Activated CD8-positive, alpha-beta memory T cell treated with anti-CD3 and anti-CD28 coated beads for 1 hour (primary cell): ENCODE results near the gene SHE.
"Not testable (repeated sequence)": the region's sequence is repeated elsewhere in the genome, so short reads cannot be mapped to it uniquely, and the experiment has no call there.

ENCODE experiments used
- DNase-seq, 2 donors: peaks; one replicate each; pipeline ENCODE4 v3.0.0-alpha.2; 2020; ENCODE audit warnings: low read depth in 1 of 2; ENCODE audit errors: extremely low read depth in 1 of 2

Gene SHE

DNA sequence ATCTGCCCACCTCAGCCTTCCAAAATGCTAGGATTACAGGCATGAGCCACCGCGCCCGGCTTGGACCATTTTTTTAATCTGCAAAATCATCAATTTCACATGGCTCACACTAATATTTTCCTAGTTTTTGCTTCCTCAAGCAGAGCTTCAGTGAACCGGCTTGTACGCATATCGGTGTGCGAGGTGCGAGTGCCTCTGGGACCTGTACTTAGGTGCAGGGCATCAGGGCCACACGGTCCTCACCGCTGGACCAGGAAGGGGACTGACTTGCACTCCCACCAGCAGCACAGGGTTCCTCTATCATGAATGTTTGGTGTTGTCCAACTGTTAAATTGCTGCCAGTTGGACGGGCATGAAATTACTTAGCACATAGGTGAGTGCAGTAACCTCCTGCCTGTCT is 15.4 kb upstream of the SHE start:
- DNase-seq, result no peak

DNA sequence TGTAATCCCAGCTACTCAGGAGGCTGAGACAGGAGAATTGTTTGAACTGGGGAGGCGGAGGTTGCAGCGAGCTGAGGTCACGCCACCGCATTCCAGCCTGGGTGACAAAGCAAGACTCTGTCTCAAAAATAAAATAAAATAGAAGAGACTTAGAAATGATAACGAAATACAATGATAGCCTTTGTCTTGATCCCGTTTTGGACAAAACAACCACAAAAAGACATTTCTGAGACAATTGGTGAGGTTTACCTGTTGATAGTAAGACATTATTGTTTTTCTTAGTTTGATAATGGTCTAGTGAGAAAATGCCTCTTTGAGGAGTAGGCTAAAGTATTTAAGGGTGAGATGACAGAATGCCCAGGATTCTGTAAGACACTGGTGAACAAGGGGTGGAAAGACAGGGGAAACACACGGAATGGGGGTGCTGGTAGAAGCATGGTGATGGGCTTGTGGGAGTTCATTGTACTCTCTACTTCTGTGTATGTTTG is 11.9 kb upstream of the SHE start:
- DNase-seq, result no peak

DNA sequence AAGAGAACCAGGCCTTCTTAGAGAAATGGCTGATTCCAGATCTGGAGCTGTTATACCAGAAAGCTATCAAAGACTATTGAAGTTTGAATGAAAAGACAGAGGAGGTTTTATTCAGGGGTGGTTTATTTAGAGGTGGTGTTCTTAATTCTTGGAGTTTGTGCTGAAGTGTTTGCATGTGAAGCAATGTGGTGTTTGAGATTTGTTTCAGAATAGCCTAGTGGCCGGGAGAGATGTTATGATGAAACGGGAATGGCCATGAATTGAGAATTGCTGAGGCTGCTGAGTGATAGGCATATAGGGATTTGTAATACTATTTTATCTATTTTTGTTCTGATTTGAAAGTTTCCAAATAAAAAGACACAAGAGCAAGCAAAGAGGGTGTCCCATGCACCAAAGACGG is 10.5 kb upstream of the SHE start:
- DNase-seq, result no peak

DNA sequence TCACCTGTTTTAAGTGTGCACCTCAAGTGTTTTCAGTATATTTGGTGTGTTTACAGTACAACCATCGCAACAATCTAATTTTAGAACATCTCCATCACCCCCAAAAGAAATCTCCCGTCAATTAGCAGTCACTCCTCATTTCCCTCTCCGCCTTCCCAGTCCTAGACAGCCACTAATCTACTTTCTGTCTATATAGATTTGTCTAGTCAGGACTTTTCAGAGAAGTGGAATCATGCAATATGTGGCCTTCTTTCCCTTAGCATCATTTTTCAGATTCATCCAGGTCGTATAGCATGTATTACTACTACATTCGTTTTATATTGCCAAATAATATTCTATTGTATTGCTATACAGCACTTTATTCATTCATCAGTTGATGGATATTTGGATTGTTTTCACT is 1.7 kb upstream of the SHE start:
- no peak for DNase-seq

DNA sequence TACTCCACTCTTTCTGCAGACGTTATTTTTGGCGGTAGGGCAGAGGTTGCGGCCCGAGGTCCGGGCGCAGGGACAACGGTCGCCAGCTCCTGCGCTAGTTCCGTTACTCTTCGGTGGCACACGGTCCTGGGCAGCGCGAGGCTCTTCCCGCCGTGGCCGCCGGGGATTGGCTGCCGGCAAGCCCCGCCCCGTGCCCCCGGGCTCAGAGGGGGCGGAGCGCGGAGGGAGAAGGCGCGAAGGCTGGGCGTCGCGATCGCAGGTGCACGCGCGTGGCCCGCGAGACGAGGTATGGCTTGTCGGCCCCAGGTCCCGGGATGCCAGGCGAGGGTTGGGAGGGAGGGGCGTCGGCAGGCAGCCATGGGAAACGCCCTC is 518 bp upstream of the SHE start:
- no peak for DNase-seq

DNA sequence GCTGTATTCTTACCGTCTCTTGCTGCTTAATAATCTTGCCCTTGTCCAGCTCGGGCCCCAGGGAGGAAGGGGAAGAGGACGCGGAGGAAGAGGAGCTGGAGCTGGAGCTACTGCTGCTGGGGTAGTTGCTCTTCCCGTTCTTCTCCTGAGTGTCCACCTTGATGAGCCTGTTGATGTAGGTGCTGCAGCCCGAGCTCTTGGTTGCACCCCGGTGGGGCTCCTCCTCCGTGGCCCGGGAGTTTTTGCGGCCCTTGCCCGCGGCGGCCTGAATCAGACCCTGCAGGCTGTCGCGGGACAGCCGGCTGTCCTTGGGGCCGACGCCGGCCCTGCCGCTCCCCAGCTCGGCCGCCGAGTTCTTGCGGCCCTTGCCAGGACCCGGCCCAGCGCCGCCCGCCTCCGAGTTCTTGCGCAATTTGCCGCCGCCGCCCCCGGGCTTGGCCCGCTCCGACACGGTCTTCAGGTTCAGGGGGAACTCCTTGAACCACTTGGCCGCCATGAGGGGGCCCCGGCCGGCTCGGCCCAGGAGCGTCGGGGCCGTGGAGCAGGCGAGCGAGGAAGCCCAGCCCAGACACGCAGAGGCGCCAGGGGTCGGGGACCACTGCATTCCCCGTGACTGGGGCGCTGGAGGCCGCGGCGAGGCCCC is 668 bp downstream of the SHE start:
- no peak for DNase-seq

DNA sequence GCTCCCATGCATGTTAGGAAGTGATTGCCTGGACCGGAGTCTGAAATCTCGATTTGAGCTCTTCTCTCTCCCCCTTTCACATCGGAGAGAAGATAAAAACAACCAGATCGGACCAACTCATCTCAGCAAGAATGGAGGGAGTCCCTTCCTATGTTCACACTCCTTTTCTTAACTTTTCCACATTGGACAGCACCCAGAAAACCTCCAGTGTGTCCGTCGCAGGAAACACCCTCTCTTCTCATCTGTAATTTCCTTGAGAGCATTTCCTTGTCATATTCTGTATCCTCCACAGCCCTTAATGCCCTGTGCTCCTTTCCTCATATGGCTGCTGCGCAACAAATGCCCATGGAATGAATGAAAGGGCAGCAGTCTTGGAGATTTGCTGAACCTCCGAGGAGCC is 1.7 kb downstream of the SHE start:
- no peak for DNase-seq

DNA sequence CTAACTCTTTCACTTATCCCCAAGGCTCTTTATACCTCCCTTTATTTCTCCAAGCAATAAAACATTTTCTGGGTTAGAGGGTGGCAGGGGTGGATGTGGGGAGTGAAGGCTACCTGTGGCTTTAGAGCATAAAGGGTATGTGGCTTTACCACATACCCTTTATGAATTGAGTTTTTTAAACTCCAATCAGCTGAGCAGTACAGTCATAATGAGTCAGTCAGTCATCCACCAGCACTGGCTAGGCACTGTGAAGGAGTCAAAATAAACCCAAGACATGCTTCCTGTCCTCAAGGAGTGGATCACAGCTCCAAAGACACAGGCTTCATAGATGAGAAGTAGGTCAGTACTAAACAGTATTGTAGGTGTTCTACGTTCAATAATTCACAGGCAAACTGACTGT is 2.8 kb downstream of the SHE start:
- no peak for DNase-seq

DNA sequence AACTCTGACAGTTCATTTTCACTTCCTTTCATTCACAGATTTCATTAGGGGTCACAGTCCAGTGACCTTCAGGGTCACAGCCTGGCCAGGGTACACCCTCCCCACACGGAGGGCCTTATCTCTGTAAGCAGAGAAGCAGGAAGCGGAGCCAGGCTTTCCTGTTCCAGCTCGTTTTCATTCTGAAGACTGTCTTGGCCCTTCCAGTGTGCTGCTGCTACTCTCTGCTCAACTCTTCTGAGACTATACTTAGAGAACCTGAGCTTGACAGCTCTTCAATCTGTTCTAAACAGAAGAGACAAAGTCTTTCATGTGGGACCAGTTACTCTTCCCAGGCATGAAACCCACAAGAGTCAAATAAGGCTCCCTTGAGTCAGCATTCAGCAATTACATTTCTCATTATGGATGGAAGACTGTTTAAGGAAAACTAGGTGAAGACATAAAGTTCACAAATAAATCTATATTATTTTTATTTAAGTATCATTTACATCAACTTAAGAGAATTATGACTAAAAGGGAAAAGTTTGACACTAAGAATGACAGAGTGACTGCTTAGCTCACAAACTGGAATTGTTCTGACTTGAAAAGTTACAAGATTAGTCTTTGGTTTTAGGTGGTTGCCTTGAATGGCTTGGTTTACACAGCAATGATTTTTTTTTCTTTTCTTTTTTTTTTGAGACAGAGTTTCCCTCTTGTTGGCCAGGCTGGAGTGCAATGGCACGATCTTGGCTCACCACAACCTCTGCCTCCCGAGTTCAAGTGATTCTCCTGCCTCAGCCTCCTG is 5.0 kb downstream of the SHE start:
- DNase-seq, result no peak

DNA sequence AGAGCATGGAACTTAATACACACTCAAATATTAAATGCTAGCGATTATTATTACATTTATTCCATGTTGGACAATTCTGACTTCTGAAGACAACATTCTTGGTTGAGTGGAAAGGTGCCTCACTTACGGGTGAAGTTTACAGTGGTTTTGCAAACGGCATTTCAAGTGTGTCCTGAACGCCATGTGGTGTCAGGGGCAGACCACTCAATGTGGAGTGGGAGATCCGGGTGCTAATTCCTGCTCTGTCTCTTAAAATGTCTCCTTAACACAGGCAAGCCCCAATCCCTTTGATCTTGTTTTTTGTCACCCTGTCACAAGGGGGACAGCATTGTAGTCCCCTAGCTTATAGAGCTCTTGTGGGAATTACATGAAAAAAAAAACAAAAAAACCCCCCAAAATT is 5.8 kb downstream of the SHE start:
- DNase-seq, result no peak

DNA sequence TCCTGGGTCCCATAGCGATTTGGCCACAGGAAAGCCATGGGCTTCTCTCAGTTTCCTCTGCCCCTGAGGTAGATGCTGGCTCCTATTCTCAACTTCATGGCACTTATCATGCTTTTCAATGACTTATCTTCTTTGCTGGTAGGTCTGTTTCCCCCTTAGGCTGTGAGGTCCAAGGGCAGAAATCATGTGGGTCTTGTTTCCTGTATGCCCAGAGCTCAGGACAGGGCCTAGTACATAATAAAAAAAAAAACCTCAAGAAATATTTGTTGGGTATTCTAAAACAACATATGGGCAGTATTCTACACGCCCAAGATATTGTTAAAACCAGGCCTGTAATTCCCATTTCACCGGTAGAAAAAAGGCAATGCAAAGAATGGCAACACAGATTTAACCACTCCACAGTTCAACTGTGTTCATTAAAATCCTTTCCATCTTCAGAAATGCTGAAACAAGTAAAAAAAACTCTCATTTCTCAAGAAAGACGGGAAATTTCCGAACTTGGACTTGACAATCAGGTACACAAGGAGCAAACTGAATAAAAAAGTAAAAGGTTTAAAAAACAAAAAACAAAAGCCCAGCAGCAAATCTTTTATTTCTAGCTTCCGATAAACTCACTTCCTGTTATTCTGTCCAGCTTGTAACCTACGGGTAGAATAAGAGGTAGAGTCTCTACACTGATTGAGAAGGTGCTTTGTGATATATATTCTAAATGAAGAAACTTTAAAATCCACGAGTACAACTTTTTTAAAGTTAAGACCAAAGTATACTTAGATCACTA is 6.5 kb downstream of the SHE start:
- no peak for DNase-seq

DNA sequence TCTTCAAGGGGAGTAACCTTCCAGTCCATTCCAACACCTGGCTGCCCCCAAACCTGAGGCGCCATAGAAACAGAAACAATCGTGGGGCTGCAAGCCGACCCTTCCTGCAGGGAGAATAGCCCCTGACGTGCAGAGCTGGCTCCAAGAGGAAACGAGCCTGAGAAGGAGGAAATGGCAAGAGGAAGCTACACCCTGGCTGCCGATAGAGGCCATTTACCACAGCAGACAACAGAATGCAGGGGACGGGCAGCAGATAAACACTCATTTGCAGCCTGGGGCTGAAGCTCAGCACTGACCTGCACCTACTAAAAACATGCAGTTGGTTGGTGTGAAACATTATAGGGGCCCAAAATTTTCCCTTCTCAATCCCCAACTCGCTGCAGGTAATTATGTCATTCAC is 8.9 kb downstream of the SHE start:
- DNase-seq, result no peak

DNA sequence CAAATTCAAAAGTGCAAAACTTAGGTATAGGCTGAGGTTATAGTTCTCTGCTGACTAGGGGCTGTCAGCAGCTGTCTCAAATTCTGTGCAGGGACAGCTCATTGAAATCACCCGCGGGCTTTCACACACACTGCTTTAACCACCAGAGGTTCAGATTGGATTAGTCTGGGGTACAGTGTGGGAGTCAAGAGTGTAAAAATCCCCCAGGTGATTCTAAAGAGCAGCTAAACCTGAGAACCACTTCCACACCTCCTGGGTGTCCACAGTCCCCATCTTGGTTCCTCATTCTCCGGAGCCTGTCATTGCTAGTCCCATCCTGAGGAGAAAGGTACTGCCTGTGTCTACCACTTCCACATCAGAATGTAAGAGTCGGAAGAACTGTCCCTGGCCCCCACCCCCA is 10.1 kb downstream of the SHE start:
- DNase-seq, result no peak

DNA sequence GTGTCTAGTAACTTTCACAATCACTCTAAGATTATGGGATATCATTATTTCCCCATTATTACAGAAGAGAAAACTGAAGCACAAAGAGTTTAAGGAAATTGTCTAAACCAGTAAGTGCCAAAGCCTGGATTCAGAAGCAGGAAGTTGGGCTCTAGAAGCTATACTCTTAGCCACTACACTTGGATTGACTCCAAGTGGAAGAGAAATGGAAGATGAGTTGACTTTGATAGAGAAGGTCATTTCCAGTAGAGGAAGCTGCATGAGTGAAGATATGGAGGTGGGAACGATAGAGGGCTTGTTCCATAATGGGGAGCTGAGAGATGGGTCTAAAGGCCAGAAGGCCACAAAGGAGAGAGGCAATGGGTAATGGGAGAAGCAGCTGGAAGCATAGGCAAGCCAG is 11.9 kb downstream of the SHE start:
- no peak for DNase-seq

DNA sequence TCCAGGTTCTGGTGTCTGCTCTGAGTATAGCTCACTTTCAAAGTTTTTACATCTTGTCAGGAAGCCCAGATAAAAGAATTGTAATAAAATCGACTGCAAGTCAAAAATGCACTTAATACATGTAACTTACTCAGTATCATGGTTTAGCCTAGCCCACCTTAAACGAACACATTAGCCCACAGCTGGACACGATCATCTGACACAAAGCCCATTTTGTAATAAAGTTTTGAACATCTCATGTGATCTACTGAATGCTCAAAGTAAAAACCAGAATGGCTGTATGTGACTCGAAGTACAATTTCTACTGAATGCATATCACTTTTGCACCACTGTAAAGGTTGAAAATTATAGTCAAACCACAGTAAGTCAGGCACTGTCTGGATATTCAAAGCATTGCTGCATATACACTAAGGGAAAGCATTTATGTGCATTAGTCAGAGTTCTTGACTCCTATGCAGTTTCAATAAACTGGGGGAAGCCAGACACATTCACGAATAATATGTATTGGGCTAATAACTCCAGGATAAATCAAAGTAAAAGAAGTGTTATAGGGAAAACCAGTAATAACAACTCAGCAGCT is 12.4 kb downstream of the SHE start:
- no peak for DNase-seq

DNA sequence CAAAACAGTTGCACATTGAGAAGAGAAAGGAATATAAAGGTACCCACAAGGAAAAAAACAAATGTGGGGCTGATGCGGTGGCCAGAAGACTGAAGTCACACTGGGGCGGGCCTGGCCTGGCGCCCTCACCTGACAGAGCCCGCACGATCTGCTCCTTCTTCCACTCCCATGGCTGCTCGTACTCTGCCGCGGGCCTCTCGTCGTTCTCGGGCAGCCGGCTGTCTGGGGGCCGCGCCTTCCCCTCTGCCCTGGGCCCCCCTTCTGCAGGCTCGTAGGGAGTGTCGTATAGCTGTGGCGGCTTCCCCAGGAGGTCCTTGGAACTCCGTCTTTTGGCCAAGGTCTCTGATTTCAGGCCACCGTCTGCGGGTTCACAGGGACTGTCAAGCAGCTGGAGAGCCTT is 13.3 kb downstream of the SHE start:
- no peak for DNase-seq

DNA sequence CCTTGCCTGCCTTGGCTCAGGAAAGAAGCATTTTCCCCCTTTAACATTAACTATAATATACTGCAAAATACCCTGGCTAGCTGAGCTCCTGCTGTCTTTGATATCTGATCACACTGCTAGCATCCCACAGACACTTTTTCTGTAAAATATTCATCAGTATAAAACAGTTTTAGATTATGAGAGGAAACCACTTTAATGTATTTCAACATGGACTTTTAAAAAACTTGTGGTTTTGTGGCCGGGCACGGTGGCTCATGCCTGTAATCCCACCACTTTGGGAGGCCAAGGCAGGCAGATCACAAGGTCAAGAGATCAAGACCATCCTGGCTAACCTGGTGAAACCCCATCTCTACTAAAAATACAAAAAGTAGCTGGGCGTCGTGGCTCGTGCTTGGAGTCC is 15.5 kb downstream of the SHE start:
- not testable (repeated sequence) for DNase-seq

DNA sequence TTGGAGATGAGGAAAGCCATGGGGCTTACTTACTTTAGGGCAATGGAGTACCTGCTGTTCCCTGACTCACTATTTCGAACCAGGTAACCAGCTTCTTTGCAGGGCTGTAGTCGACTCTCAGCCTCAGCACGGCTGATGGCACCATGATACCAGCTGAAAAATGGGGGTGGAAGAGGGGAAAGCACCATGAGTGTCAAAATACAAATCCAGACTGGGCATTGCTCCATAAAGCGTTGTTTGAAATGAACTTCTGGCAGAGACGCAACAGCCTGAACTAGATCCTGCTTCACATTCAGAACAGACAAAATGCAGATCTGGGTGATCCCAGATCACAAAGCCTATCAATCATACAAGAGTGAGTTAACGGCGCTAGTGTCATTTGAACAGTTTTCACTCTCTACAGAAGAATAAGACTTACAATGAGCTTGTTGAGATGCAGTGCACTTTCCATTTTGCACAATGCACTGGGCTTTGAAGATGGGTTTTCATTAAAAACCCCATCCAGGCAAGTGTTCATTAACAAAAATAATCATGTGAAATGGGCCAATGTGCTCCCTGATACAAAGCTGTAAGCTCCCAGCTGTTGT is 16.2 kb downstream of the SHE start:
- no peak for DNase-seq

DNA sequence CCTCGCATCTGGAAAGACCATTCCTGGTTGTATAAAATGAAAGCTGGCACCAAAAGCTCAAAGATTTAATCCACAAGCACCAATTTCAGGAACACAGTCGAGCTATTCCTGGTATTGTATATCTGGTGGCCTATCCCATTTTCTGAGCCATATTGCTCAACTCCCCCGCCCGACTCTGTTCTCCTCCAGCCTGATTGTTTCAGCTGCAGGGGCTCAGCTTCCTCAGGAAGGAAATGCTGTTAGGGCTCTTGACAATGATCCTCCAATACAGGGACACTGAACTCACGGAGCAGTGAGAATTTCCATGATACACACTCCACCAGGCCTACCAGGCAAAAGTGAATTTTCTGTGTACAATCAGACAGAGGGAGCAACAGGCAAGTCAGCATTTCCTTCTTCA is 17.1 kb downstream of the SHE start:
- no peak for DNase-seq

DNA sequence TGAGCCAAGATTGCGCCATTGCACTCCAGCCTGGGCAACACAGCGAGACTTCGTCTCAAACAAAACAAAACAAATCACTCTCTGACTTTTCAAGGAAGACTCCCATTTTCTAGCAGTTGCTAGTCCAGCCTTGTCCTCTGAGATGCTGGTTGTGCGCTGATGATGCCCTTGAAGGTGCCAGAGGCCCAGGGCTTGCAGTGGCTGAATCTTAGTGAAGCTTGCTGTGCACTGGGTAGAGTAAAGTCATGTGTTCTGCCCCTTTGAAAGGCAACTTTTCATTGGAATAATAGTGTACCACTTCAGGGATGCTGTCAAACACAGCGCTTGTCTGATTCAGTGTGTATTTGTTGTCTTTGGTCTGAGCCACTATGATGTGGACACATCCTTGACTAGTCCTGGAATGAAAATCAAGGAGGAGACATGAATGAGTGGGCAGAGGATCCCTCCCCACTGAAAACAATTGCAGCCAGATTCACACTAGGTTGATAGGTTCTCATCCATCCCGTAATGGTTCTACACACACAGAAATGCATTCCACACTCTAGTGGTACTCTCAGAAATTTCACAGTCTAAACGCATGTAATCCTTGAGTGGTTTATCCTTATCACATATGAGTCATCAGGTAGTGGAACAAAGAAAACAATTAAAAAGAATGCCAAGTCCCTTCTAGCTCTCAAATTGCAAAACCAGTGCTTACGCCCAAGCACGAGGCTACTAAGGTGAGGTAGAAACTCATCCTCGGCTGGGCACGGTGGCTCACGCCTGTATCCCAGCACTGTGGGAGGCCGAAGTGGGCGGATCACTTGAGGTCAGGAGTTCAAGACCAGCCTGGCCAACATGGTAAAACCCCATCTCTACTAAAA is 18.0 kb downstream of the SHE start:
- no peak for DNase-seq
